ENCODE measurements around the gene TPSB2. TPM values are rescaled to one million over a fixed set of nuclear protein-coding genes. Genes with fewer than 3 reads are reported as not detected.
"Not testable (repeated sequence)": the region's sequence is repeated elsewhere in the genome, so short reads cannot be mapped to it uniquely, and the experiment has no call there.

TPSB2 gene
- total and polyA plus RNA-seq, 4 donors = 0.46 to 154 (median 52.2) TPM

- TF ChIP-seq CTCF (IDR thresholded peaks at IDR 0.05; ENCODE audit: control extremely low read depth, extremely low read depth) = no peak
- Histone ChIP-seq H3K27me3 (ENCODE audit: control insufficient read depth in 3 of 3, insufficient read depth in 3 of 3, low read length in 2 of 3) (no peaks in the 10 kb centered on the region), H3K27ac (ENCODE audit: low read depth in 1 of 2, low read length in 1 of 2) (no peak overlapping the region), H3K4me3 (no peak overlapping the region), H3K9ac (ENCODE audit: insufficient read depth in 1 of 2, low read length in 2 of 2) (no peak overlapping the region), H3K4me1 (ENCODE audit: control insufficient read depth in 5 of 5, insufficient read depth in 5 of 5, low read length in 5 of 5) (no peaks in the 10 kb centered on the region), H3K36me3 (ENCODE audit: control insufficient read depth in 4 of 4, insufficient read depth in 4 of 4, low read length in 4 of 4) (no peaks in the 10 kb centered on the region), H3K9me3 (ENCODE audit: control insufficient read depth in 4 of 4, insufficient read depth in 3 of 4, low read length in 3 of 4) (peaks cover 0 to 3% (median 0%) of the 10 kb centered on the region in 4 donors)
- ATAC-seq (ENCODE audit: insufficient read depth, low FRiP score) (no peak), DNase-seq (no peak)
- WGBS, 2 donors = 94 to 95% methylated on average over 38 of the region's 38 CpGs
Observed at GRCh38 chr16:1200014-1200627, 29.9 kb downstream of the TPSB2 start.

GRCh38 chr16:1199347-1200013, 30.5 kb downstream of the TPSB2 start:
- H3K27me3 ChIP-seq (ENCODE audit: control insufficient read depth in 3 of 3, insufficient read depth in 3 of 3, low read length in 2 of 3) = no peaks in the 10 kb centered on the region
- no peak overlapping the region for H3K9ac ChIP-seq (ENCODE audit: insufficient read depth in 1 of 2, low read length in 2 of 2)
- H3K27ac ChIP-seq (ENCODE audit: low read depth in 1 of 2, low read length in 1 of 2) = no peak overlapping the region
- no peaks in the 10 kb centered on the region for H3K36me3 ChIP-seq (ENCODE audit: control insufficient read depth in 4 of 4, insufficient read depth in 4 of 4, low read length in 4 of 4)
- WGBS, 2 donors = 82 to 89% methylated on average over 14 to 15 of the region's 19 CpGs
- no peaks in the 10 kb centered on the region for H3K4me1 ChIP-seq (ENCODE audit: control insufficient read depth in 5 of 5, insufficient read depth in 5 of 5, low read length in 5 of 5)
- DNase-seq = no peak
- TF ChIP-seq CTCF (IDR thresholded peaks at IDR 0.05; ENCODE audit: control extremely low read depth, extremely low read depth) = no peak
- ATAC-seq (ENCODE audit: insufficient read depth, low FRiP score) = no peak
- no peak overlapping the region for H3K4me3 ChIP-seq
- H3K9me3 ChIP-seq (ENCODE audit: control insufficient read depth in 4 of 4, insufficient read depth in 3 of 4, low read length in 3 of 4) = peaks cover 0 to 3% (median 0%) of the 10 kb centered on the region in 4 donors

GRCh38 chr16:1198671-1199346, 31.2 kb downstream of the TPSB2 start:
- H3K4me3 ChIP-seq; H3K9ac ChIP-seq (ENCODE audit: insufficient read depth in 1 of 2, low read length in 2 of 2); H3K27ac ChIP-seq (ENCODE audit: low read depth in 1 of 2, low read length in 1 of 2); H3K36me3 ChIP-seq (ENCODE audit: control insufficient read depth in 4 of 4, insufficient read depth in 4 of 4, low read length in 4 of 4); ATAC-seq (ENCODE audit: insufficient read depth, low FRiP score); DNase-seq; H3K27me3 ChIP-seq (ENCODE audit: control insufficient read depth in 3 of 3, insufficient read depth in 3 of 3, low read length in 2 of 3); H3K4me1 ChIP-seq (ENCODE audit: control insufficient read depth in 5 of 5, insufficient read depth in 5 of 5, low read length in 5 of 5); H3K9me3 ChIP-seq (ENCODE audit: control insufficient read depth in 4 of 4, insufficient read depth in 3 of 4, low read length in 3 of 4): not testable (repeated sequence)
- 91 to 93% methylated on average over 38 to 44 of the region's 44 CpGs for WGBS, 2 donors

- no peak for TF ChIP-seq CTCF (IDR thresholded peaks at IDR 0.05; ENCODE audit: control extremely low read depth, extremely low read depth)
- DNase-seq (no peak), ATAC-seq (ENCODE audit: insufficient read depth, low FRiP score) (no peak)
- no peaks in the 10 kb centered on the region for H3K36me3 ChIP-seq (ENCODE audit: control insufficient read depth in 4 of 4, insufficient read depth in 4 of 4, low read length in 4 of 4)
- H3K4me1 ChIP-seq (ENCODE audit: control insufficient read depth in 5 of 5, insufficient read depth in 5 of 5, low read length in 5 of 5) = no peaks in the 10 kb centered on the region
- H3K27ac ChIP-seq (ENCODE audit: low read depth in 1 of 2, low read length in 1 of 2) = no peak overlapping the region
- no peak overlapping the region for H3K4me3 ChIP-seq
- H3K27me3 ChIP-seq (ENCODE audit: control insufficient read depth in 3 of 3, insufficient read depth in 3 of 3, low read length in 2 of 3) = no peaks in the 10 kb centered on the region
- H3K9me3 ChIP-seq (ENCODE audit: control insufficient read depth in 4 of 4, insufficient read depth in 3 of 4, low read length in 3 of 4) = no peaks in the 10 kb centered on the region
- no peak overlapping the region for H3K9ac ChIP-seq (ENCODE audit: insufficient read depth in 1 of 2, low read length in 2 of 2)
- WGBS, 2 donors = 85 to 86% methylated on average over 18 of the region's 18 CpGs
Observed at GRCh38 chr16:1198194-1198593, 31.8 kb downstream of the TPSB2 start.

Data from lung (tissue), 12 donors.